T-helper 22 cell (primary cell): Measurements from ENCODE around the gene IL23R.
"Not testable (repeated sequence)": the region's sequence is repeated elsewhere in the genome, so short reads cannot be mapped to it uniquely, and the experiment has no call there.

Experiments
- DNase-seq: peaks from one replicate; pipeline ENCODE4 v3.0.0-alpha.2; 2020; ENCODE audit warnings: low read depth

The IL23R gene

DNA sequence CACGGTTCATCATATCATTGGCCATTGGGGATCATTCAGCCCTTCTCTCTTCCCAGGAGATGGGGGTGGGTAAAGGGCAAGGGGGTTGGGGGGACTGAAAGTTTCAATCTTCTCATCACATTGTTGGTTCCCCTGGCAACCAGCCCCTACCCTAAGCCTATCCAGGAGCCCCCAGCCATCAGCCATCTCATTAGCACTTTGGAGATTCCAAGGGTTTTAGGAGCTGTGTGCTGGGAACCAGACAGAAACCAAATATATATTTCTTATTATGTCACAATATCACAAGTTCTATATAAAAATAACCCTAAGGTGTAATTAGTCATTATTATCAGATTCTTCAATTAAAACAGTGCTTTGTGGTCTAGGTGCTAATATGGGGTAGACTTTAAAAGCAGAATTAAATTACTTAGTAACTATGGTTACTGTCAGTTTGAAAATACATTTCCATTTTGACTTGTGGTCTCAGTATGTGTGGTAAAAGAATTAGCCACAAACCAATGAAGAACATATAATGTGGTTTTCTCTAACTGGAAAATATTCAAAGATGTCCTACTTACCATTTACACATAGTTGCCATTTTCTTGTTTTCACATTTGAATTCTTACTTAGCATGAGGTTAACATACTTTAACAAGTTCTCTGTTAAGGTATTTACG is 28.1 kb downstream of the IL23R start:
- DNase-seq, result no peak

DNA sequence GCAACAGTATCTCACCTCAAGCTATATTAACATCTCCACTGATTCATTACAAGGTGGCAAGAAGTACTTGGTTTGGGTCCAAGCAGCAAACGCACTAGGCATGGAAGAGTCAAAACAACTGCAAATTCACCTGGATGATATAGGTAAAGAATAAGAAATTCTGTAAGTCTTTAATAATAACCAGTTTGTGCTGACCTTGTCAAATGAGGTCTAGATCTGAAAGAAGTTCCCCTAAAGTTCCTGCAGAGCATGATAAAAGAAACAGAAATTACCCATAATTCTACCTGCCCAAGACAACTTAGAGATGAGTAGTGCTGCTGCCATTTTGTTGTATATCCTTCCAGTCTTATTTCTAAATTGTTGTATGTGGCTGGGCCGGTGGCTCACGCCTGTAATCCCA is 34.5 kb downstream of the IL23R start:
- no peak for DNase-seq

DNA sequence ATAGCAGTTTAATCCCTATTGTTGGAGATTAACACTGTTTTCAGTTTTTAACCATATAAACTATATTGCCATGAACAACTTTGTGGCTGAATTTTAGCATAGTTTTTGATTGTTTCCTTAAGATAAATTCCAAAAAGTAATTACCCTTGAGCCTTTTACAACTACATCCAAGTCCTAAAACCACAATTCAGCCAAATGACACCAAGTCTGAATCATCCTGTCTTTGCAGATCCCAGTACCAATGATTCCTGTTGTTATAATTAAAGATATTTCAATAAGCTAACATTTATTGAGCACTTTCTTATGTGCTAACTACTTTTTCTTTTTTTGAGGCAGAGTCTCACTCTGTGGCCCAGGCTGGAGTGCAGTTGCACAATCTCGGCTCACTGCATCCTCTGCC is 35.6 kb downstream of the IL23R start:
- no peak for DNase-seq

DNA sequence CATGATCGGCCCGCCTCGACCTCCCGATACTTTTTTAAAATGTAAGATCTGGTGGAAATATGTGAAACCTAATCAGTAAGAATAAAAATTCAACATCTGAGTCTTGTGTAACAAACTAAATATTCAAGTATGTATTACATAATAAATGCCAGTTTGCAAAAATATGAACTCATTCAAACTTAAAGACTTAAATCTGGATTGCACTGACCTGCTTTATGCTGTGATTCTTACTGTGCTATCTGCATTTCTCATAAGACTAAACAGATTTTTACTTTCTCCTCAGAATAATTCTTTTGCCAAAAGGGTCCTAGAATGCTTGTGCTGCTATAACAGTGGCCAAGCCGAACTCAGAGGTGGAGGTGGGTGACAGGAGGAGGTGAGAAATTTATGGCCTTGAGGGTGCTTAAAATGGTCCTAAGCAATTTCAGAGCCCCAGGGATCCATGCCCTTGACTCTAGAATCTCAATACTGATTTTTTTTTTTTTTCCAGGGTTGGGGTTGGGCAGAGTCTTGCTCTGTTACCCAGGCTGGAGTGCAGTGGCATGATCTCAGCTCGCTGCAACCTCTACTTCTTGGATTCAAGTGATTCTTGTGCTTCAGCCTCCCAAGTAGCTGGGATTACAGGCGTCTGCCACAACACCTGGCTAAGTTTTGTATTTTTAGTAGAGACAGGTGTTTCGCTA is 38.2 kb downstream of the IL23R start:
- DNase-seq, result no peak

DNA sequence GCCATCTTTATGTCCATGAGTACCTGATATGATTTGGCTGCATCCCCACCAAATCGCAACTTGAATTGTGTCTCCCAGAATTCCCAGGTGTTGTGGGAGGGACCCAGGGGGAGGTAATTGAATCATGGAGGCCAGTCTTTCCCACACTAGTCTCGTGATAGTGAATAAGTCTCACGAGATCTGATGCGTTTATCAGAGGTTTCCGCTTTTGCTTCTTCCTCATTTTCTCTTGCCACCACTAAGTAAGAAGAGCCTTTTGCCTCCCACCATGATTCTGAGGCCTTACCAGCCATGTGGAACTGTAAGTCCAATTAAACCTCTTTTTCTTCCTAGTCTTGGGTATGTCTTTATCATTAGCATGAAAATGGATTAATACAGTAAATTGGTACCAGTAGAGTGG is 41.1 kb downstream of the IL23R start:
- DNase-seq, result not testable (repeated sequence)

DNA sequence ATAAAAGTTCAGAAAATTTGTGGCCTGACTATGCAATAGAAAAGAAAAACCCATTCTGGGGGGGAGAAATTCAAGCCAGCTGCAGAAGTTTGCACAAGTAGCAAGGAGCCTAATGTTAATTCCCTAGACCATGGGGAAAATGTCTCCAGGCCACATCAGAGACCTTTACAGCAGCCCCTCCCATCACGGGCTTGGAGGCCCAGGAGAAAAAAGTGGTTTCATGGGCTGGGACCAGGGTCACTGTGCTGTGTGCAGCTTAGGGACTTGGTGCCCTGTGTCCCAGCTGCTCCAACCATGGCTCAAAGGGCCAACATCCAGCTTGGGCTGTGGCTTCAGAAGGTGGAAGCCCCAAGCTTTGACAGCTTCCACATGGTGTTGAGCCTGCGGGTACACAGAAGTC is 42.0 kb downstream of the IL23R start:
- no peak for DNase-seq

DNA sequence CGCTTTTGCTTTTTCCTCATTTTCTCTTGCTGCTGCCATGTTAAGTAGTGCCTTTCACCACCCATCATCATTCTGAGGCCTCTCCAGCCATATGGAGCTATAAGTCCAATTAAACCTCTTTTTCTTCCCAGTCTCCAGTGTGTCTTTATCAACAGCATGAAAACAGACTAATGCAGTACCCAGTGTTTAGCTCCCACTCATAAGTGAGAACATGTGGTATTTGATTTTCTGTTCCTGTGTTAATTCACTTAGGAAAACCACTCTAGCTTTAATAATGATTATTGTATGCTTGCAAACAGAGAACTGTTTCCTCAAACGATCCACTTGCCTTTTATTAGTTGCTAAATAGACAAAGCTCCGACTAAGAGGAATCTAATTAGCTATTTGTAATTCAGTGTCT is 43.3 kb downstream of the IL23R start:
- DNase-seq, result no peak

DNA sequence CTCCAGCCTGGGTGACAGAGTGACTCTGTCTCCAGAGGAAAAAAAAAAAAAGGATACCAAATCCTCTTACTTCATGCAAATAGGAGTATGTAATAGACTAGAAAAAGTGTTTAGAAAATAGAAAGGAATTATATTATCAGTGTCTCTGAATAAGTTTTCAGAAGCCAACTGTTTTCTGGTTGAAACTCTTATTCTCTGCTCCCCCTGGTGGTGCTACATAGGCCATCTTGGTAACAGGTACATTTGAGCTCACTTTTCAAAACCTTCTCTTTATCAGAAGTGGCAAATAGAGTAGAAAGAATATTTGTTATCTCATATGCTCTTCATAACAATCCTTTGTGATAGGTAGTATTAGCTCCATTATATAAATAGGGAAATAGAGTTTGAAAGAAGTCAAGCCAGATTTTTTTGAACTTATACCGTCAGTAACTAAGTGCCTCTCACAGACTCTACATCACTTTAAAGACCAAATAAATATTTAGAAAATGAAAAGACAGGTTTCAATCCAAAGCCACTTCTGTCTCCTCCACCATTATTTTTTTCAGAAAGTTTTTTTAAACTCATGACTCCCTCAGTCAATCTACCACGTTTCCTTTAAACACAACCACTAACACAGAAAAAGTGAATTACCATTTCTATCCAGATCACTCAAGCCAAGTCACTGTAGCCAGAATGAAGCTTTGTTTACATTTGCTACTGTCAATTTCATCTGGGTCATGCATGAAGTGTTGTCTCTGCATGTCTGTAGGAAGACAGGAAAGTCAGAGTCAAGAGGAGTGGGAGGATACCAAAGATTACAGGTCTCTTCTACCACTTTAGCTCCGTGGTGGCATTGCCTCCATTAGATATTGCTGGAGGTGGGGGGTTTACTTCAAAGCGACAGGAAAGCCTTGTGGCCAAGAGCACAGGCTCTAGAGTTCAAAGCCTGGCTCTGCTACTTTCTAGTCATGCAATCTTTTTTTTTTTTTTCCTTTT is 45.6 kb downstream of the IL23R start:
- DNase-seq, result peak; percentile 1

DNA sequence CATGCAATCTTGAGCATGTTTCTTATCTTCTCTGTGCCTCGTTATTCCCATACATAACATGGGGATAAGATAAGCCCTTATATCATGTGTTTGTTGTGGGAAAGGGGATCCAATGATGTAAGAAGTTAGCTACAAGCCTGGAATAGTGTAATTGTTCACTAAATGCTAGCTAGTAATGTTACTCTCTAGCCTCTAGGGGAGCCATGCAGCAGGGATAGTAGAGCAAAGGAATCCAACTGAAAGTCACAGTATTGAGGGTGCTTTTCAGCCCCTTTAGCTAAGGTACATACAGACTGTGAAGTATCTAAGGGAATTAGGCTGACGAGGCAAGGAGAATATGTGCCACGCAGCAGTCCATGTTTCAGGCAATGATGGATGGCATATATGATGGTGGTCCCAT is 46.9 kb downstream of the IL23R start:
- no peak for DNase-seq

DNA sequence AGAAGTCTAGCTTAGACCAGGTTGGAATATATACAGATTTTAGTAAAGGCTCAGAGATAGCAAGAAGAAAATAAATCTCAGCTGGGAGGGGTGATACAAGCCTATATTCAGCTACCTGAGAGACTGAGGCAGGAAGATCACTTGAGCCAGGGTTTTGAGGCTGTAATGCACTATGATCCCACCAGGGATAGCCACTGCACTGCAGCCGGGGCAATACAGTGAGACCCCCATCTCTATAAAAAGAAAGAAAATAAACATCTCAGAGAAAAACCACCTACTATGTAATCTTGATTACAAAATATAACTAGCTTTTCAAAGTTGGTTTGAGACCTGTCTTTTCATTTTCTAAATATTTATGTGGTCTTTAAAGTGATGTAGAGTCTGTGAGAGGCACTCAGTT is 47.7 kb downstream of the IL23R start:
- DNase-seq, result no peak

DNA sequence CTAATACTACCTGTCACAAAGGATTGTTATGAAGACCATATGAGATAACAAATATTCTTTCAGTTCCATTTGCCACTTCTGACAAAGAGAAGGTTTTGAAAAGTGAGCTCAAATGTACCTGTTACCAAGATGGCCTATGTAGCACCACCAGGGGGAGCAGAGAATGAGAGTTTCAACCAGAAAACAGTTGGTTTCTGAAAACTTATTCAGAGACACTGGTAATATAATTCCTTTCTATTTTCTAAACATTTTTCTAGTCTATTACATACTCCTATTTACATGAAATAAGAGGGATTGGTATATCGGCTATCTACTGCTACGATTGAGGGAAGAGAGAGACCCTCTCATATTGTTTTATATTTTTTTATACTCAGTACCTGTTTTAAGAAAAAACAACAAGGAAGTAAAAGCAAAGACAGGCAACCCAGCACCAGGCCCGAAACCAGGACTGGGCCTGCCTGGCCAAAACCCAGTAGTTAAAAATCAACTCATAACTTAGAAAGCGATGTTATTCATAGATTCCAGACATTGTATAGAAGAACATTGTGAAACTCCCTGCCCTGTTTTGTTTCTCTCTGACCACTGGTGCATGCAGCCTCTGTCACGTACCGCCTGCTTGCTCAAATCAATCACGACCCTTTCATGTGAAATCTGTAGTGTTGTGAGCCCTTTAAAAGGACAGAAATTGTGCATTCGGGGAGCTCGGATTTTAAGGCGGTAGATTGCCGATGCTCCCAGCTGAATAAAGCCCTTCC is 48.3 kb downstream of the IL23R start:
- no peak for DNase-seq

DNA sequence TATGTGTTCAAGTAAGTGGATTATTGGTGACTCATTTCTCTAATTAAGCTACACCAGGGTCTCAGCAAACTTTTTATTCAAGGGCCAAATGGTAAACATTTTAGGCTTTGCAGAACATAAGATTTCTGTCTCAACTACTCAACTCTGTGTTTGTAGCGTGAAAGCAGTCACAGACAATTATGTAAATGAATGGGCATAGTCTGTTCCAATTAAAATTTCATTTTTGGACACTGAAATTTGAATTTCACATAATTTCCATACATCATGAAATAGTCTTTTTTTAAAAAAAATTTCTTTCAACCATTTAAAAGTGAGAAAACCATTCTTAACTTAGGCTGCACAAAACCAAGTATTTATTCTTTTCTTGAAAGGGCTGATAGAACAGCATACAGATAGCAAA is 50.1 kb downstream of the IL23R start:
- no peak for DNase-seq

DNA sequence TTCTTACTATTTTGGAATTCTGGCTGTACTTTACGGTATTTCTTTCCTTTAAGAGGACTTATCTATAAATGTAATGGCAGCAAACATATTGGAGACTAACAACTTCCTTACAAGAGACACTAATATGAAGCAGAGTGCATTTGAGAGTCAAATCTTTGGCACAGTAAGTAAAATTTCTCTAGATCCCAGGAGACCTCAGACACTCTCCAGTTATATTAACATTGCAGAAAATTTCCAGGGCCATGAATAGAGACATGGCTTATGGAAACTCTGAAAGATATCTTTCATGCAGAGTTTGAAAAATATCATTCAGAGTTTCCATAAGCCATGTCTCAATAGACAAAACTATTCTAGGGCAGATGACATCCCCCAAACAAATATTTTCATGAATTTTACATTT is 51.2 kb downstream of the IL23R start:
- no peak for DNase-seq

DNA sequence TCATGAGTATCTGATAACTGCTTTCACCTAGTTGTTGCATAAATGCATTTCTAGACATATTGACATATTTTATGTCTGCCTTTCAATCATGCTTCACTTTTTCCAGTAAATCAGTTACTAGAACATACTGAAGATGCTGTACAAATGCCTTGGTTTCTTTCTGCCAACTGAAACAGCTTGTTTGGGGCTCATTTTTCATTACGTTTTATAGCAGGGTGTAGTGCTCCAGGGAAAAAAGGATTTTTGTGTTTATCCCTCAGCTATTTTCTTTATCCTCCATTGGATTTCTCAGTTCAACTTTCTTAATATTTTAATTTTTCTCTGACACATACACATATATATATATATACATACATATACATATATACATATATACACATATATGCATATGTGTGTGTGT is 51.7 kb downstream of the IL23R start:
- DNase-seq, result no peak

DNA sequence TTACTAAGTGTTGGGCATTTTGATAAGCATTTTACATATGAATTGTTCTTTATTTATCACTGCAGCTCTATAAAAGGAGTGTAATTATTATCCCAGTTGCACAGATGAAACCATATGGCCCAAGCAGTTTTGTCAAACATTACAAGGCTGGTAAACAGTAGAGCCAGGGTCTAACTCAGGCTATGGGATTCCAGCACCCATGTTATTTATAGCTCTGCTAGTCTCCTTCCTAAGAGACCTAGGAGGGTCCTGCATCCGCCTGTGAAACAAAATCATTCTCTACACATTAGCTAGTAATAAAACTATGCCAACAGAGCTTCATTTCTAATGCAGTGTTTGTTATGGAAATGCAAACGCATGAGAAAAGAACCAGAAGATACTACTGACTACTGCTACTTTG is 58.6 kb downstream of the IL23R start:
- DNase-seq, result no peak

DNA sequence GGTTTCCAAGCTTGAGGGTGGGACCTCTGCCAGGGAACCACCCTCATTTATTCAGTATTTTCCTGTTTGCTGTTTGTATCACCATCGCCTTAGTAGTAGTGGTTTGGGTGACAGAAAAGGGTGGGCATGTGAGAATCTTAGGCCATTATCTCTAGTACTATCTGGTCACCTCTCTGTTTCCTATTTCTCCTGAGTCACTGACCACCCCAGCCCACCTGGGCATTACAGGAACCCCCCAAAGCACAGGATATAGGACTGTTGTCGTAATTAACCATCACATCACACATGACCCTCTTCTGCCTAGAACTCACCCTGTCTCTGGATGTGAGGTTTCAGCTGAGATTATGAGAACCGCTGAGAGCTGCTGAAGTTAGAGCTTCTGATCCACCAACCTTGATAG is 60.4 kb downstream of the IL23R start:
- DNase-seq, result no peak

DNA sequence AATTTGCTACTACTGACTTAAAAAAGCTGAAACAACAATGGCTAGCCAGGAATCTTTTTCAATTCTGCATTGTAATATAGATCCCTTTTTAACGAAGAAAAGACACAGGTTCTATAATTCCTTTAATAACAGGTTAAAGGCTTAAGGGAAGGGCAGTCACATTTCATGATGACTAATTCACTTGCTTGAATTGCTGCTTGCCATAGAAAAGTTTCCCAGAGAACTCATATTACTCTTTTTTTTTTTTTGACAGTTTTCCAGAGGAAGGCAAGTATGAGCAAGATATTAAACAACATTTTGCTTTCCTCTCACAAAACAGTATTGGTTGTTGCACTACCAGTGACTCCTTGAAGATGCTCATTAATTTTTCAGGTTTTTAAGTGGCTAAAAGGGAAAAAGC is 60.9 kb downstream of the IL23R start:
- no peak for DNase-seq

DNA sequence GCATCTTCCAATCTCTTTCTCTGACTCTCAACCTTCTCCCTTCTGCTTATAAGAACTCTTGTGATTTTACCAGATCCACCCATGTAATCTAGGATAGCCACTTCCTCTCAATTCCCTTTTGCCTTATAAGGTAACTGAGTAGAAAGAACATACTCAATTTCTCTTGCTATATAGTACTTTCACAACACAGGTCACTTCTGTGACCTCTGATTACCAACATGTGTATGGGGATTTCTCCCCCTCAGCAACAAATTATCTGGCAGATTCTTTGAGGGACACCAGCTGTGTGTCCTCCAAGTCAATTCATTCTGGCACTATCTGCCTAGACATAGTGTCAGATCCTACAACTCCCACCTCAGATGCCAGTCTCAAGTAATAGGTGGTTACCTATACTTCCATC is 62.5 kb downstream of the IL23R start:
- DNase-seq, result no peak

DNA sequence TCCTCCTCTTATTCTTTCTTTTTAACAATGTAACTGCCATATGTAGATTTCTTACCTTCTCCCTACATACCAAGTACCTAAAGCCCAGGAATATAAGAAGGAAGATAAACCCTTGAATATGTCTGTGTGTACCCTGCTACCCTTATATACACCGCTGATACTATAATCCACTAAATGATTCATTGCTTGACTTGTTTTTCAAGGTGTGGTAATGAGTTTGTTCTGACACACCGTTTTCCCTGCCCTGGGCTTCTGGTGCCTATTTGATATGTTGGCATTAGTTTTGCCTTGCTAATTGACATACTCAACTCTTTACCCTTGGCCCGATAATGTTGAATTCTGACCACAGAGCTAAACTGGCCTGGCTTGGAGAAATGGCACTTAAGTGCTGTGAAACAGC is 64.3 kb downstream of the IL23R start:
- no peak for DNase-seq

DNA sequence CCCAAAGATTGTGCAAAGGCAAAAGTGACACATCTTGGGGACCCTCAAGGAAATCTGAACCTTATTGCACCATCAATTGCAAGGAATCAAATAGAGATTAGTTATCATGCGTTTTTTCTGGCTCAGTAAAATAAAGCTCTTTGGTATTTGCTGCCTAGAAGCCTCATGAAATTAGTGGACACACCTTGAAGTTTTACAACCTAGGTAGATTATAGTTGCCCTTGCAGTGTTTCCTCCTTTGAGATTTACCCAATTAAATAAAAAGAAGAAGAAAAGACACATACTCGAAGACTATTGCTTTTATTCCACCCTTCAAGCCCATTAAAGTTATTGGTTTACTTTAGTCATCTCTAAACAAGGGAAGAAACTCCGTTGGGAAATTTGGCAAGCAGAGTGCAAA is 70.0 kb downstream of the IL23R start:
- no peak for DNase-seq

DNA sequence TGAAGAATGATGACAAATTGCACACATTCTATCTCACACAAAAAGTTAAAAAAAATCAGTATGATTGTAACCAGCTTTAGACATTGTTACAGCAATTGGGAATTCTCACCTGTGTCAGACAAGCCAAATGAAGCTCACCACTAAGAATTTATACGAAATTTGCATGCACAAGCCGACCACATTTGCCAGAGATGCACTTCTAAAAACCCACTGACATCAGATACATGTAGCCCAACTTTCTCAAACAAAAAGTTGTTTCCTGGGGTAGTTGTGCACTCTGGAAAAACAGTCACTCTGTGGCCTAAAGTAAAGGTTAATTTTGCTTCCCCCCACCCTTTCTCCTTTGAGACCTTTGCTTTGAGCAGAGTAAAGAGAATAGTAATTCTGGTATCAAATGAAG is 73.5 kb downstream of the IL23R start:
- DNase-seq, result no peak

DNA sequence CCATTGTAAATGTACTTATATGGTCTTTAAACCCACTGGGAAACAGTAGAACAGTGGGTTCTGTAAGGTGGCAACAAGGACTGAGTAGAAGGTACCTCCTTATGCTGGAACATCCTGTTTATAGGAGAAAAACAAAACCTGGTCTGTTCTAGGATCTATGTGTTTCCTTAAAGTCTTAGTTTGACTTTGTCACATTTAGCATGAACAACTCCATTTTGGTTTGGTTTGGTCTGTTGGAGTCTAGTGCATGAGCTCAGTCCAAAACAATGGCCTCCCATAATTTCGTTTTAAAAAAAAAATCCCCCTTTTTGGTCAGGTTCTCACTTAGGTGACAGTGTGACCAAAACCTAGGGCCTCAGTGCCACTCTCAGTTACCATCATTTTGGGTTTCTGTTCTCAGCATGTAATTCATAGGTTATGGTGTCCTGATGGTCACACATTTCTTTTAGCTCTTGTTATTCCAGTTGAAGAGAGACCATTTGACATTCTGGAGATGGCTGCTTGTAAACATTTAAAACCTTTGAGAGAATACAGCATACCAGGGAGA is 75.0 kb downstream of the IL23R start:
- DNase-seq, result no peak
